ENCODE data around the gene C12orf60. TPM values are rescaled to one million over a fixed set of nuclear protein-coding genes. Genes with fewer than 3 reads are reported as not detected.

C12orf60 gene
- polyA plus RNA-seq, 5 donors, result 2.4 to 4.1 (median 3.2) TPM

- DNase-seq, result no peak
Observed at GRCh38 chr12:14775636-14775980, 27.9 kb upstream of the C12orf60 start.

DNA sequence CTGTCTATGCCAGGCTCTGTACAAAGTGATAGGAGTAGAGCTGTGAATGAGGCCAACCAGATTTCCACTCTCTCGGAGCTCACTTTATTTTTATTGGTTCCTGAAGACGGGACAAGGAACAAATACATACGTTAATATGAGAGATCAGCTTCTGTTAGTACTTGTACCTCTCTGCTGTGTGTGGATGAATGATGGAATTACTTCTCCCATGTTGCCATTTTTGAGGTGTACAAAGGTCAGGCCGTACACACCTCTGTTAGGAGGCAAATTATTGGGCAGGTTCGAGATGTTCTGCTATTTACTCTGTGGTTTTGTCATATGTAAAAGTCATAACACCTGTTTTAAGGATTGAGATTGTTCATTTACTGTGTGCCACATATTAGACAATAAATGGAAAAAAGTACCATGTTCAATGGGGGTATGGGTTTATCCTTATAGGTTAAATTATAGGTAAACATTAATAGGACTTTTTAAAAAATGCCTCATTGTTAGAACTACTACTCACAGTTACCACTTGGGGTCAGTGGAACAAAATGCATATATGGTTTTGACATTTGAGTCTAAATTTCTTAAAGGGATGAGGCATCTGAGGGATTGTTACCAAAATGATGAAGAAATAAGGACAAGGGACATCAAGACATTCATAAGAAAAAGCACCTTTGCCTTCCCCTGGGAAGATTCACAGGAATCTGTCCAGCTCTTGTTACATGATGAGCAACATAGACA is 27.1 kb upstream of the C12orf60 start:
- DNase-seq, result no peak

- no peak for DNase-seq
Observed at GRCh38 chr12:14777271-14777670, 26.2 kb upstream of the C12orf60 start.

- no peak for DNase-seq
Observed at GRCh38 chr12:14779834-14780233, 23.6 kb upstream of the C12orf60 start.

- DNase-seq, result no peak
Observed at GRCh38 chr12:14780859-14781258, 22.6 kb upstream of the C12orf60 start.

DNA sequence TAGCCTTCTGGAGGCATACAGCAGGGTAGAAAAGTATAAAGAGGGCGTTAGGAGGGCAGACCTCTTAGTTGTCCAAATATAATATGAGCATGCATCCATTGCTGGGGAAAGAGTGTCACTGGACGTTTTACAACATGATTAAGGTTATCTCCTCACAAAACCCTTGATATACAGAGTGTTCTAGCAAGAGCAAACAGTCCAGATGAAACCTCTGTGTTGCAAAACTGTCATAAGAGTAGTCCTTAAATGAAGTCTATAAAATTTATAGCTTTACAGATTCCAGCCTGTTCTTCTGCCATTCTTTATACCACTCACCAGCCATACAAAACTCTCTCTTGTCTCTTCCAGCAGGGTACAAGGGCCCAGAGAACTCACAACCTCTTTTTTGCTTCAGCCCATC is 21.9 kb upstream of the C12orf60 start:
- no peak for DNase-seq

- DNase-seq, result no peak
Observed at GRCh38 chr12:14782756-14783155, 20.7 kb upstream of the C12orf60 start.

DNA sequence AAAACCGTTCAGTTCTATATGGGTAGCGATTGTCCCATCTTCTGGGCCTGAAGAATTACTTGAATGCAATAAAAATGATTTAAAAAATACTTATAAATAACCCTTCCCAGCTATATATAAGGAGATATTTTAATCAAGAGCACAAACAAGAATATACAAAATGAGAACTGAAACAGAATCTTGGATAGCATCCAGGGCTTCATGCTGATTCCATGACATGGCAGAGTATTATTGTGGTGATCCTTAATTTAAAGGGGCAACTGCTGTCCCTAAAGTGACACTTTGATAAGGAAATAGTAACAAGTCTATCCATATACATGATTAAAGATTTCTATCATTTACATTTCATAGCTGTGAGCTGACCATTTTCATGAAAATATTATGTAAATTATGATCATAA is 19.0 kb upstream of the C12orf60 start:
- no peak for DNase-seq

DNA sequence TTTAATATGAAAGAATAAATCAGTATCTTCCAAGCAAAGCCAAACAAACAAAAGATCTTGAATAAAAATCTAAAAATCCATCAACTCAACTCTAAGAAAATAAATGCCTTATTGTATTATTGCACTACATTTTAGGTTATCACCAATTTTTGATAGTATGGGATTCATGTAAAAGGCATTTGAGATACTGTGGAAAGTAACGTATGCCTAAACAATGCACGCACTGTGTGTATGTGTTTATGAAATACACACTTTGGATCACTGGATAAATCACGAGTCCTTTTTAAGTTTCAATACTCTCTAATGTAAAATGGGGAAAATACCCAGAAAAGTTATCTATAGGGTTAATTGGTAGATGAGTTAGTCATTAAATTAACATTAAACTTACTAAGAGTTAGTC is 17.9 kb upstream of the C12orf60 start:
- no peak for DNase-seq

GRCh38 chr12:14795028-14795448 is 8.4 kb upstream of the C12orf60 start:
- DNase-seq, result peak; percentile 52 to 69

- no peak for DNase-seq
Observed at GRCh38 chr12:14802247-14802646, 1.2 kb upstream of the C12orf60 start.

GRCh38 chr12:14802721-14803010 is 804 bp upstream of the C12orf60 start:
- no peak for DNase-seq

GRCh38 chr12:14803830-14804160 is 325 bp downstream of the C12orf60 start:
- DNase-seq, result no peak

- no peak for DNase-seq
Observed at GRCh38 chr12:14810167-14810952, 6.9 kb downstream of the C12orf60 start.

DNA sequence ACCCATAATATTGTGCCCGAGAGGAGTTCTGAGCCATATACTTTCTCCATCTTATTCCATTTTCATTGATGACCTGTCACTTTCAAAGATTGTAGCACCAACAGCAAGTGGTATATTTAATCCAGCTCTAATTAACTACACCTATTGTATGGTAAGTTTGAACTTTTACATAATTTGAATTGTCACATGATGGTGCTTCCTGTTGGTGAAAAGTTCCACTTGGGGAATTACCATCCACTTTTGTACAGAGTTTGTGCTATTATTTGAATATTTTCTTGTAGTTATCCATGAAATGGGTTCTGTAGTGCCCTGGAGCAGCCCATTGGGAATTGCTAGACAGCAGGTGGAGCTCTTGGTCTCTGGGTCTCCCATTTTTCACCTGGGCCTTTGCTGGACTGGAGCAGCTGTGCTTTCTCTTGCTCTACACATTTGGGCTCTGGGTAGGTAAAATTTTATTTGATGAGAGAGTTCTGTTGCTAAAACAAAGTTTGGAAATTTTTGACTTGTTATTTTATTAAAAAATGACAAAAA is 7.5 kb downstream of the C12orf60 start:
- DNase-seq, result no peak

DNA sequence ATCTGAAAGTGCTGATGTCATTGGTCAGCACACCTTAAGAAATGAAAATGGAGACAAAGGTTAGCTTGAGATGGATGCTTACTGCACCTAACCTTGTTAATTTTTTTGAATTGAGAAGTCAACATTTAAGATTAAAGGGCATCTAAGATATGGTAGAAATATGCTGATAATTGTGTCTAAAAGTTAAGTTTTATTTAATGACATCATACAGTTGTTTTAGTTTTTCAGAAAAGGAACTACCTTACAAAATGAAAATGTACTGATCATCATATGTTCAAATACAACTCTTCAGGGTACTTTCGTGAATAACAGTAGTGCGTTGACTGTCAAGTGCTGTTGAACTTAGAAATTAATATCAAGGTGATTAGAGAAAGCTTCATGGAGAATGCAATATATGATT is 8.0 kb downstream of the C12orf60 start:
- DNase-seq, result no peak

- no peak for DNase-seq
Observed at GRCh38 chr12:14814014-14814413, 10.5 kb downstream of the C12orf60 start, which contains the start of gene SMCO3. TSS of gene SMCO3 (minus strand) at chr12:14814182. CDS start at chr12:14806680, 7,502 bp downstream.

GRCh38 chr12:14824012-14824634 is 20.7 kb downstream of the C12orf60 start:
- no peak for DNase-seq

DNA sequence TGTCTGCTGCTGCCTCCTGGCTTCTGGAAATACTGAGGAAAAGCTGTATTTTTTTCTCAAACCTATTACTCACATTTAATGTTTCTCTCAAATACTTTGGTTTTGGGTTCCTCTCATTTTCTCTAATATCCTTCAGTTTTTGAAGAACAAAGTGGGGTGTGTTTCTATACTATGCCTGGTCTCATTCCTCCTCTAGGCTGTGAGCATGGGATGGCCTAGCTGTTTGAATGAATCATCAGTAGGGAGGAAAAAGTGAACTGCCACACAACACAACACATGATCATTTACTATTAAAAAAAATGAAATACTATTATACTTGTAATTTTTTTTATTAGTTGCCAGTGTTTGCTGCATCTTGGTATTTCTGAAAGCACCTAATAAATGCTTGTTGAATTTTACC is 21.8 kb downstream of the C12orf60 start:
- no peak for DNase-seq

DNA sequence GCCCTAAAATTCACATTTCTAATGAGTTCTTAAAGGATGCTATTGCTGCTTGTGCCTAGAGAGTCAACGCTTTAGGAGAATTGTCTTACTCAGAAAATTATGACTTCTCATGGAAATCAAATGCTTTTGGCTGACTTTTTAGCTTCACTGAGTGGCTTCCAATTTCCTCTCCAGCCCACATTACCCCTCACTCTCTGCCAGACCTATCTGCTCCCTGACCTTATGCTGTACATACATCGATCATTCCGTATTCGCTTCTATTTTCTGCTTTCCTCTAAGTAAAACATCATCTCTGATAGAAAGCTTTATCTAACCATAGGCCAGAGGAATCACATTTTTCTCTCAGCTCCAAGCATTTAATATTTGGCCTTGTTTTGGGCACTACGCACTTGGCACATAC is 23.0 kb downstream of the C12orf60 start:
- DNase-seq, result no peak

DNA sequence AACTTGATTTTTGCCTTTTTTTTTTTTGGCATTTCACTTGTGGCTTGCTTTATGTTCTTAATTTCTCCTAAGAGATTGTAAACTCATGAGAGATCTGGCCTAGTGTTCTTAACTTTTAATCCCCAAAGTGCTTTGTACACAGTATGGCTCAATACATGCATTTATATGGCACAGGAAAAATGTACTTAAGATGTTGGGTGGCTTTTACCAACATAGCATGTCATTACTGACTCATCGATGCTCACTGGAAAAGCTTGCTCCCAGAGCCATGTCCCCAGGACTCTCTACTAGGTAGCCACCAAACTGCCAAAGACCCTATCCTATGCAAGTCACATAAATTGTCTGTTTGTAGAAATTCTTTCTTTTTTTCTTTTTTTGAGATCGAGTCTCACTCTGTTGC is 23.6 kb downstream of the C12orf60 start:
- no peak for DNase-seq

- DNase-seq, result no peak
Observed at GRCh38 chr12:14828892-14829291, 25.4 kb downstream of the C12orf60 start.

DNA sequence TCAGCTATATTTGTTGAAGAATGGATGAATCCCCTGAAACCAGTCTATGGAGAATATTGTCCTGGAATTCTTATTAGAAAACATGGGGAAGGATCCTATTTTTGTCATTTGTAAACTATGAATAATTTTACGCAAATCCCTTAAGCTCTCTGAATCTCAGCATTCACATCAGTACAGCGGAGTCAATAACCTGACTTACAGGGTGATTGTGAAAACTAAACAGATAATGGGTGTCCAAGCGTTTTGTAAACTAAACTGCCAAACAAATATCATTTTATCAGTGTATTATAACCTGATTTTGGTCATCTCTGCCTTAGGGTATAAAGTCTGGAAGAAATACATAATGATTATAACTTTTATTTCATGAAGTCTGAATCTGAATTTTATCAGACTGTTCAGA is 29.9 kb downstream of the C12orf60 start:
- DNase-seq, result no peak

Data from right lung (tissue), 5 donors.